Caki2 (cell line): Measurements from ENCODE around the gene PNMA8C. TPM values are rescaled to one million over a fixed set of nuclear protein-coding genes. Genes with fewer than 3 reads are reported as not detected.
"Not testable (repeated sequence)": the region's sequence is repeated elsewhere in the genome, so short reads cannot be mapped to it uniquely, and the experiment has no call there.

Source experiments
- DNase-seq: peaks from one replicate; pipeline ENCODE4 v3.0.0-alpha.2; 2015; ENCODE audit warnings: low read depth
- in situ Hi-C: cut with HindIII; loops from 2 replicates; pipeline ENCODE4 v1.10.0; 2016; ENCODE audit warnings: low sequenced_read_pairs, low pct_unique_long_range_greater_than_20kb, mixed read lengths
- total RNA-seq: library from RNA; depleted of rRNA; stranded (reverse); fragments of >200 nt; shearing (Covaris generic); gene quantifications from 2 replicates; pipeline ENCODE4 v1.2.3, GENCODE V29; 2014; ENCODE audit warnings: low replicate concordance

The PNMA8C gene
- total RNA-seq, 1 experiment from 2014 or later = 0.07 TPM

GRCh38 chr19:46397801-46398479, 30.8 kb downstream of the PNMA8C start:
- in situ Hi-C loops, DNase-seq: not testable (repeated sequence)

GRCh38 chr19:46394402-46394797, 34.3 kb downstream of the PNMA8C start:
- in situ Hi-C loops = no loop called here
- DNase-seq = no peak

GRCh38 chr19:46393456-46394401, 35.0 kb downstream of the PNMA8C start:
- DNase-seq = no peak
- in situ Hi-C loops = no loop called here

- in situ Hi-C loops = no loop called here
- DNase-seq = no peak
Measured at GRCh38 chr19:46392837-46393236, 35.9 kb downstream of the PNMA8C start.

- in situ Hi-C loops = no loop called here
- no peak for DNase-seq
Measured at GRCh38 chr19:46392252-46392801, 36.4 kb downstream of the PNMA8C start.

- in situ Hi-C loops = no loop called here
- DNase-seq = no peak
Measured at GRCh38 chr19:46391296-46392251, 37.2 kb downstream of the PNMA8C start.

GRCh38 chr19:46390866-46391265, 37.9 kb downstream of the PNMA8C start:
- no peak for DNase-seq
- in situ Hi-C loops = no loop called here

GRCh38 chr19:46390121-46390858, 38.4 kb downstream of the PNMA8C start:
- no peak for DNase-seq
- in situ Hi-C loops = no loop called here

- DNase-seq = no peak
- in situ Hi-C loops = no loop called here
Measured at GRCh38 chr19:46388311-46389095, 40.2 kb downstream of the PNMA8C start.

- DNase-seq = no peak
- in situ Hi-C loops = no loop called here
Measured at GRCh38 chr19:46387713-46388130, 41.0 kb downstream of the PNMA8C start.

GRCh38 chr19:46386996-46387712, 41.6 kb downstream of the PNMA8C start:
- in situ Hi-C loops = no loop called here
- no peak for DNase-seq

GRCh38 chr19:46386151-46386550, 42.6 kb downstream of the PNMA8C start:
- in situ Hi-C loops = no loop called here
- DNase-seq = no peak

GRCh38 chr19:46385636-46386035, 43.1 kb downstream of the PNMA8C start:
- no peak for DNase-seq
- in situ Hi-C loops = no loop called here

GRCh38 chr19:46384396-46384795, 44.3 kb downstream of the PNMA8C start:
- no peak for DNase-seq
- in situ Hi-C loops = no loop called here

GRCh38 chr19:46383846-46384245, 44.9 kb downstream of the PNMA8C start:
- in situ Hi-C loops = no loop called here
- DNase-seq = no peak

- DNase-seq = no peak
- in situ Hi-C loops = no loop called here
Measured at GRCh38 chr19:46383171-46383815, 45.4 kb downstream of the PNMA8C start.
